ENCODE results near the gene IARS2.
"Not testable (repeated sequence)": the region's sequence is repeated elsewhere in the genome, so short reads cannot be mapped to it uniquely, and the experiment has no call there.

Gene IARS2

DNA sequence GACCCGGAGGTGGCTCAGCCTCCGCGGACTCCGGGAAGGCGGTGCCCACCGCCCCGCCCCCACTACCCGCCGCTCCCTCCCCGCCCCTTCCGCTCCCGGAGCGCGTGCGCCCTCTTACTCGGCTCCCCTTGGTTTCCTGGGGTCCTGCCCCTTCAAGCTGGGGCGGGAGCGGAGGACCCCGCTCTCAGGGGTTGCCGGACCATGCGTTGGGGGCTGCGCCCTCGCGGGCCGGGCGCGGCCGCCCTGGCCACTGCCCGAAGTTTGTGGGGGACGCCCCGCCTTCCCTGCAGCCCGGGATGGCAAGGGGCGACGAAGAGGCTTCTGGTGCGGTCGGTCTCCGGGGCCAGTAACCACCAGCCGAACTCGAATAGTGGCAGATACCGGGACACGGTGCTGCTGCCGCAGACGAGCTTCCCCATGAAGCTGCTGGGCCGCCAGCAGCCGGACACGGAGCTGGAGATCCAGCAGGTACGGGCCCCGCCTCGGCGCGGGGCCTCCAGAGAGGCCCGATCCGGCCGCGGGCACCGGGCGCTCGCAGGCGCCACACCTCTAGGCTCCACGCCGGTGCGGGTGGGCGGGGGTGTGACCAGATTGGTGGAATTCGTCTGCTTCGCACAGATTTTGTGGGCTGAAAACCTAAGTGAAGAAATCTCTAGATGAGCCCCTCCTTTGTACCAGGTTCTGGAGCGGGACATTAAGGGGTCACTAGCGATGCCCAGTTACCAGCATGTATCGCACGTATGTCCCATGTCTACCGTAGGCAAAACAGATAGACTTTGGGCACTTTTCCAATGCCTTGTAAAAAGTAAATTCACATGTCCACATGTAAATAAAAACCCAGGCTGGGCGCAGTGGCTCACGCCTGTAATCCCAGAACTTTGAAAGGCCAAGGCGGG lies at the start of gene IARS2:
Gene IARS2 (plus strand): TSS at position 117 of the 896 bp plus-strand sequence. CDS start 85 bp downstream, at position 202.
- DNase-seq = peak; percentile 73

DNA sequence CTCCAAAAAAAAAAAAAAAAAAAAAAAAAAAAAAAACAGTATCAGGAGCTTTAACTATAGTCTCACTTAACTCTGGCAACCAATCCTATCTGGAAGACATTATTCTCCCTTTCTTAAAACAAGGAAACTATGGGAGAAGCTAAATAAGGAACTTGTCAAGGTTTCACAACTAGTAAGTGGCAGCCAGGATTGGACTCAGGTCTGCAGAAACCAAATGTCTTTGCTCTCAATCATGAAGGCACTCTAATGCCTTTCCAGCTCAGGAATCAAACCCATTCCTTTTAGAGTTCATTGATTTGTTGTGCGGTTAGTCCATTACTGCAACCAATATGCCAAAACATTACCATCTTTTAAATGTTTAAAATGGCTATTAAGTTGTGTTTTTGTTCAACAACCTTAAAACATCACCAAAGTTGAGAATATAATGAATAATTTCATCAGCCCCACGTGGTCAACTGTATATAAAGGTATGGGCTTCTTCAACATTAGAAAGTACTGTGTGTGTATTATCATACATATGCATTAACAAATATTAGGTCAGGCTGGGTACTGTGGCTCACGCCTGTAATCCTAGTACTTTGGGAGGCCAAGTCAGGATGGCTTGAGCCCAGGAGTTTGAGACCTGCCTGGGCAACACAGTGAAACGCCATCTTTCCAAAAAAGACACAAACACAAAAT lies 49.1 kb upstream of the IARS2 start:
- DNase-seq = no peak

DNA sequence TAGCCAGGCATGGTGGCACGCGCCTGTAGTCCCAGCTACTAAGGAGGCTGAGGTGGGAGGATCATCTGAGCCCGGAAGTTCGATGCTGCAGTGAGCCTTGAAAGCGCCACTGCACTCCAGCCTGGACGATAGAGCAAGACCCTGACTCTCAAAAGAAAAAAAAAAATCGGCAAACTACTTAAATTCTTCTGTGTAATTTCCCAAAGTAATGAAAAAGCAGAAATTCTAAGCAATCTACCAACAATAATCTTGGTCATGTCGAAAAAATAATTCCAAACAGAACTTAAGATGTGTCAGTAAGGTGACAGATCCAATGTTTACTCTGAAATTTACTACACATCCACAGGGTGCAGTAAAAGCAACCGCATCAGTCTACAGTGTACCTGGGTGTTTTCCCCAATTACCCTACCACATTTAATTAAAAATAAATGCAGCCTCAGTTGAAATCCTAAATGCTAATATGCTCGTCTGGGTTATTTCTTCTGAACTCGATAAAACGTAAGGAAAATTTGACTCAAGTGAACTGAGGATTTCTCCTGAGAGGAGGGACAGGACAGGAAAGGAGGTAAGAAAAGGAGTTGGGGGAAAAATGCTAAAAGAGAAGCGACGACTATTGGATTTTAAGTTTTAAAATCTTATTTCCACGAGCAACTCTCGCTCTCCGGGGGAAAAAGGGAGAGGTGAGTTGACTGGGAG lies 48.4 kb upstream of the IARS2 start:
- DNase-seq = no peak

DNA sequence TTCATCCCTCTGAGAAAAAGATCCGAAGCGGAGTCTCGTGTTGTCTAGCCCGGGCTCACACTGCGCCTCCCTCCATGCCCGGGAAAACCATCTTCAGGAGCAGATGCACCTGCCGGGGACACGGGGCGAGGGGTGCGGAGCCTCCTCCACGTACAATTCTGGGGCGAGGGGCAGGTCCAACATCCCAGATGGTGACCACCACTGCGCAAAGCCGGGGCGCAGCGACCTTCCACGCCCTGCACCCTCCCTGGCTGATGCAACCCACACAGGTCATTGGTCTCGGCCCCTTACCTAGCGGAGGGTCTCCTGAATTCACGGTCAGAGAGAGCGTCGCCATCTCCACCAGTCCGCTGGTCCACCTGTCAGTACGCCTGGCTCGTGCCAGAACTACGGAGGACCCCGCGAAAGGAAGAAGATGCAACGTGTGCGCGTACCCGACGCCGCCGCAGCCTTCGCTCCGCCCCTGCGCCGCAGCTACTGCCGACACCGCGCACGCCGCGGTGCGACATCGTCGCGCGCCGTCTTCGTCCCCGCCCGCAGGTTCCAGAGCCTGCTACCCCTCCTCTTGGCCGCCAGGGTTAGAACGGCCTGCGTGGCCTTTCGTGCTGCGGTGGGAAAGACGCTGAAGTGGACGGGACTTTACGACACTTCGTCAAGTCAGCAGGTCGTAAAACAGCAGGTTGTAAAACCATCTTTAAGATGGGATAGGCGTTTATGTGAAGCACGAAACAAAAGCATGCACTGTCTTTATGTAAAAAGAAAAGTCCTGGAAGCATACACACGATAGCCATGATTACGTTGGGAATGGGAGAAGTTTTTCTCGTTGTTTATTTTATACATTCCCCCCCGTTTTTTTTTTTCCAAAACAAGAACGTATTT lies 47.6 kb upstream of the IARS2 start, which contains the start of gene EPRS1:
Gene EPRS1 (minus strand): TSS at position 454 of the 879 bp plus-strand sequence. CDS start 117 bp downstream, at position 337.
- peak; percentile 85 for DNase-seq

DNA sequence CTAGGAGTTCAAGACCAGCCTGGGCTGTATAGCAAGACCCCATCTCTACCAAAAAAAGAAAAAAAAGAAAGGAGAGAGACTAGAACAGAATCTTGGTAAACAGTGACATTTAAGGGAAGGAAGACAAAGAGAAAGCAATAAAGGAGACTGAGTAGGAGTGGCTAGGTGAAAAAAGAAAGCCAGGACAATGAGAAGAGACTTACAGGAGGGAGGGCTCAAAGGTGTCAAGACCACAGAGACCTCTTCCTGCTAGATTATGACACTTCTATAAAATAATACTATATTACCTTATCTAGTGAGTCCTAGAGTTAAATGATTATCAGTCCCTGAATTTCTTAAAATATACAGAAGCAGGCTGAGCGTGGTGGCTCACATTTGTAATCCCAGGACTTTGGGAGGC lies 37.6 kb upstream of the IARS2 start:
- no peak for DNase-seq

DNA sequence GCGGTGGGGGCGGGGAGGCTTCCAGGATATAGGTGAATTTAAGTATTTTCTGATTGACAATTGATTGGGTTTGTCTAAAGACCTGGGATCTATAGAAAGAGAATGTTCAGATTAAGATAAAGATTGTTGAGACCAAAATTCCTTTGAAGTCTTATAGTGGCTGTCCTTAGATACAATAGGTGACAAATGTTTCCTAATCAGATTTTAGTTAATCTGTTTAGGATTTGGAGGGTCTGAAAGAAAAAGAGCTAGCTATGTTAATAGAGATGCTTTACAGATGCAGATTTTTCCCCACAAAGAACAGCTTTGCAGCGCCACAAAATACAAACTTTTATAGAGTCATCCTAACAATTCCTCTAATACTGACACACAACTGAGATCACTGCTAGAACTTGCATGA lies 33.1 kb upstream of the IARS2 start:
- DNase-seq = no peak

DNA sequence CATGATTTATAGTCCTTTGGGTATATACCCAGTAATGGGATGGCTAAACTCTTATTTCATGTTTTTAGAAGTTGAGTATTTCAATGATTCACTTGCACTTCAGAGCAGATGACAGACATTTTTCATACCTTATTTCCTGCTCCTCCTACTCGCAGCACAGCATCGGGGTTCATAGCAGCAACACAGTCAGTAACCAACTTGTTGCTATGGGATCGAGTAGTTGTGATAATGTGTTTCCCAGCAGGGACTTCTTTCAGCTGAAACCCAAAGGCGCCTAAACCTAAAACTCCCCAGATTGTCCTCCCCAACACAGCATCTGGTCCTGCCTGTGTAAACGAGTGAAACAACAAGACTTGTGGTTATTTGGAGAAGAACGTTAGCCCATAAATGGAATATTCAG lies 31.3 kb upstream of the IARS2 start:
- DNase-seq = no peak

DNA sequence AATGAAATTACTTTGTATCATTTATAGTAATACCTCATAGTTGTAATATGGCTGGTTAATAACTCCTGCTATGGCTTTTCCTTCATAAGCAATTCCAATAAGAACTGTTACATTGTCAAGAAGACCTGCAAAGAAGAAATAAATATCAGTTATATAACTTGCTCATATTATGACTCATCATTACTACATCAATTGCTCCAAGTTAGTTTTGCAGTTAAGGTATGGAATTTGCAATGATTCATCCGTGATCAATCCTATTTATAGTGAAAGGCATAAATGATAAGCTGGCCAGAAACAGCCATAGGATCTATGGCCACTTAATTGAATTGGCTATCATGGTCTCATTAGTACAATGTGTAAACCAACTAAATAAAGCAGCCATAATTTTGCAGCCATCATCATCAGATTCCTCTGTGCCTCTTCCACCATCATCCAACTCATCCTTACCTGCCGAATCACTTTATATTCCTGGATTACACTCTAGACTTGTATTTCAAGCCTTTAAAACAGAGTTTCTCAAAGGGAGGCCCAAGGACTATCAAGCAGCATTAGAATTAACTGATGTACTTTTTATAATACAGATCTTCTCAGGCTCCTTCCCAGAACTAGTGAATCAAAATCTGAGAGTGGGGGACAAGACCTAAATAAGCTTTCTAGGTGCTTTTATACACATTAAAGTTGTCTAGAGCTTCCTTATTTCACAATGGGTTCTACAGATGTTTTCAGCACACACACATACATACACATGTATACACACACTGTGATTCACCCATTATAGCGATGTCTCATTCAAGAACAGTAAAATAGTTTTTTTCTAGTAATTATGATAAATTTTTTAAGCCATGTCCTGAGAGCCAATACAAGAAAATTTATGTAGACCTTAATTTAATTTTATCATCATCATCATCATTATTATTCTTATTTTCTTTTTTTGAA lies 26.4 kb upstream of the IARS2 start:
- DNase-seq = no peak

DNA sequence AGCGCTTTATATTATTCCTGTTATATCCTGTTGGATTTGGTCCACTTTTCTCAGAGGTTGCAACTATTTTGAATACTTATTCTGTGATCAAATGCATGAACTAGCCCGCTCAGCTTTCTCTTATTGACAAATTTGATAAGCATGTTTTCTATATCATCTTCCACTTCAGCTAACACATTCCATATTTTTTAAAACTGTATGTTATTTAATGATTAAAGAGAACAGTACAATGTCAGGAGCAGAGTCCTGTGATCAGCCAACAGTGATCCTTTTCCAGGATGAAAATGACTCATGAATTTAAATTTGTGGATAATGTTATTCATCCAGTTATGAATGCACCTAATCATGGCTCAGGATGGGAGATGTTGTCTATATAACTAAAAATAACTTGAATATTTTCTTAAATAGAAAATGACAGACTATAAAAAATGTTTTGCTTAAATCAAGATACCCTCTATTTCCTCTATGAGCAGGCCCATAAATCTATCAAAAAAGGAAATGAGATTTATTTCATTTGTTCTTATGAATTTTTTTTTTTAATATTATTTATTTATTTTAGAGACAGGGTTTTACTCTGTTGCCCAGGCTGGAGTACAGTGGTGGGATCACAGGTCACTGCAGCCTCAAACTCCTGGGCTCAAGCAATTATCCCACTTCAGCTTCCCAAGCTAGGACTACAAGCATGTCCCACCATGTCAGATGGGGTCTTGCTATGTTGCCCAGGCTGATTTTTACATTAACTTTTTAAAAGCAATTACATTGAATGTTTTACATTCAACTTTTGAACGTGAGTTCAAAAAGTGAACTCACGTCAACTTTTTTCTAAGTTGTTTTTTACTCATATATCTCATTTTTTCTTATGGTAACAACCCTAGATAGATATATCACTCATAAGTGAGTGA lies 16.8 kb upstream of the IARS2 start:
- no peak for DNase-seq

DNA sequence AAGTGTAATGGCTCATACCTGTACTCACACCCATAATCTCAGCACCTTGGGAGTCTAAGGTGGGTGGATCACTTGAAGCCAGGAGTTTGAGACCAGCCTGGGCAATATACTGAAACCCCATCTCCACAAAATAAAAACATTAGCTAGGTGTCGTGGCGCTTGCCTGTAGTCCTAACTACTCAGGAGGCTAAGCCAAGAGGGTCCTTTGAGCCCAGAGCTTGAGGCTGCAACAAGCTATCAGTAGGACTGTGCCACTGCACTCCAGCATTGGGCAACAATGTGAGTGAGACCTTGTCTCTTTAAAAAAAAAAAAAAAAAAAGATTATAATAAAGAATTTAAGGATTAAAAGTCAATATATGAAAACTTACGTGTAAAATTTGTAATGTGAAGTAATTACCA lies 16.0 kb upstream of the IARS2 start:
- DNase-seq = no peak

DNA sequence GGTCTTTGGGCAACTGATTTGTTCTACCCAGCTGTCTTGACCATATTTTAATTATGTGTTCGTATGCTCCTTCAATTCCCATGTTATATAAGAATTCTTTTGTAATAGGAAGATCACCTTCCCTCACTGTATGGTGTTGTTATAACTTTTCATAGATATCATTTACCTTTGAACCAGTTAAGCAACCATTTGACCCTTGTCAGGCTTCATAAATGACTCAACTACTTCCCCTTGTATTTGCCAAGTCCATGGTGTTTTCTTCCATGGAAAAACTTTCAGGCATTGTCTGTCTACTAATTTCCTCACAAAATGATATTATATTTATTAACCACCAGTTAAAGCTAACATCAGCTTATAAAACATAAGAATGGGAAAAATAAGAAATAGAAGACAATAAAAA lies 9.5 kb upstream of the IARS2 start:
- no peak for DNase-seq

DNA sequence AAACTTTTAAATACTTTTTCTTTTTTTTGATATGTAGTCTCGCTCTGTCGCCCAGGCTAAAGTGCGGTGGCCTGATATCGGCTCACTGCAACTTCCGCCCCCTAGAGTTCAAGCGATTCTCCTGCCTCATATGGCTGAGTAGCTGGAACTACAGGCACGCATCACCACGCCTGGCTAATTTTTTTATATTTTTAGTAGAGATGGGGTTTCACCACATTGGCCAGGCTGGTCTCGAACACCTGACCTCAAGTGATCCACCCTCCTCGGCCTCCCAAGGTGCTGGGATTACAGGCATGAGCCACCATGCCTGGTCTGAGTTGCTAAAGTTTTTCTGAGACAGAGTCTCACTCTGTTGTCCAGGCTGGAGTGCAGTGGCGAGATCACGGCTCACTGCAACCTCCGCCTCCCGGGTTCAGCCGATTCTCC lies 7.7 kb upstream of the IARS2 start:
- not testable (repeated sequence) for DNase-seq

DNA sequence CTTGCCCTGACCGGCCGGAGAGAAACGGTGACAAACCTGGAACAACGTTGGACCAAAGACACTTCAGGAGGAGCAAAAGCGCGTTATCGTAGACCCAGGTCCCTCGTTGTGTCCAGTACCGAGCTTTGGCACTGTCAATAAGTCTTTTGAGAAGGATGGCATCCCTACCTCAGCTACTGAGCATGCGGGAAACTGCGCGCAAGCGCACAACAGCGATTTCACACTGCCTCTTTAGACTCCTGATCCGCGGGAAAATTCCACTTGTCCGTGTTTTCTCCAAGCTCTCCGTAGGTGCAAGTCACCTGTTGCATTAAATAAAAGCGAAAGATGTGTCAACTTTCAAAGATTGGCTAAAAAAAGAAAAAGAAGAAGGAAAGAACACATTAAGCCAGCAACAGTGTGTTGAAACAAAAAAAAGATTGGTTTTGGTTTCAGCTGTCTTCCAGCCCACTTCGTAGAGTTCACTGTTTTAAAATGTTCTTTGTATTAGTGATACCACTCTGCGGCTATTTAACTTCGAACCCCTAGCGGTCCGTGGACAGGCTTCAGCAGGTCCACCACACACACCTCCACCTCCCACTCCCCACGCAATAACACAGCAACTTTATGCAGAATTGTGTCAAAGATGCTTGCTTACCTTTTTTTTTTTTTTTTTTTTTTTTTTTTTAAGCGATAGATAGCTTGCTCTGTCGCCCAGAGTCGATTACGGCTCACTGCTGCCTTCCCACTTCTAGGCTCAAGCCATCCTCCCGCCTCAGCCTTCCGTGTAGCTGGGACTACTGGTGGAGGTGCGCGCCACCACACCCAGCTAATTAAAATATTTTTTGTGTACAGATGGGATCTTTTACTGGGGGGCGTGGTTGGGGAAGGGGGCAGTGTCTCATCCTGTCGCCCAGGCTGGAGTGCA lies 4.0 kb upstream of the IARS2 start, which contains the start of gene BPNT1:
Gene BPNT1 (minus strand): TSS at position 139 of the 907 bp plus-strand sequence. CDS start 9,942 bp downstream, outside the sequence.
- peak; percentile 53 for DNase-seq

DNA sequence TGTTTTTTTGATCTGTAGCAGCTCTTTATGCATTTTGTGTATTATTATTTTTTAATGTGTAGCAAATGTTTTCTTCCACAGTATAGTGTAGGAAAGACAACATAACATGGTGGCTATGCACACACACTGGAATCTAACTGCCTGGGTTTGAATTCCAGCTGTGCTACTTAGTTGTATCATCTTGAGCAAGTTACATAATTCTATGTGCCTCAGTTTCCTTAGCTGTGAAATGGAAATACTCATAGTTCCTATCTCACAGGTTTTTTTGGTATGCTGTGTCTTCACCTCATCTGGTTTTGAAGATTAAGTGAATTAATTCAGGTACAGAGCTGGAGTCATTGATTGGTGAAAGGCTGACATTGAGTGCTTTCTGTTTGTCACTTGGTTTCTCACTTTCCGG lies 1.2 kb upstream of the IARS2 start:
- DNase-seq = no peak

DNA sequence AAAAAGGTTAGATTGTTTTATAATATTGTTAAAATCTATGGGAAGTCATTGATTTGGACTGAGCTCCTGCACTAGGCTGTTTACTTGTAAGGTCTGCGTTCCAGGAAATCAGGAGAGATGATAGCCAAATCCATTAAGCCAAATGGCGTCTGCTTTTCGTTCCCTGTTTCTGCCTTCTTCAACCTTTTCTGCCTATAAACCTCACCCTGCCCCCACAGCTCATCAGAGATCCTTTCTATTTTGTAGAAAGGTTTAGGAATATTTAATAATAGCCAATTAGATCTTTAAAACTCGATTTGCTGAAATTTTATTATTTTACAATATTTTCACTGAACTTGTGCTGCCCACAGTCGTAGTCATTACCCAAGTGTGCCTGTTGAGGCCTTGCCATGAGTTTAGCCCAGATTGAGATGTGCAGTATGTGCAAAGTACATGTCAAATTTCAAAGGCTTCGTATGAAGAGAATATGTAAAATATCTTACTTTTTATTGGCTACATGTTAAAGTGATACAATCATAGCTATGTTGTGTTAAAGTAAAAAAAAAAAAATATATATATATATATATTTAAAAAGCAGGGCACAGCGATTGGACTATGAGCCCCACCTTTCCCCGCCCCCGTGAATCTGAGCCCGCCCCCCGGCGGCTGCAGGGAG lies 444 bp upstream of the IARS2 start:
- DNase-seq = no peak

DNA sequence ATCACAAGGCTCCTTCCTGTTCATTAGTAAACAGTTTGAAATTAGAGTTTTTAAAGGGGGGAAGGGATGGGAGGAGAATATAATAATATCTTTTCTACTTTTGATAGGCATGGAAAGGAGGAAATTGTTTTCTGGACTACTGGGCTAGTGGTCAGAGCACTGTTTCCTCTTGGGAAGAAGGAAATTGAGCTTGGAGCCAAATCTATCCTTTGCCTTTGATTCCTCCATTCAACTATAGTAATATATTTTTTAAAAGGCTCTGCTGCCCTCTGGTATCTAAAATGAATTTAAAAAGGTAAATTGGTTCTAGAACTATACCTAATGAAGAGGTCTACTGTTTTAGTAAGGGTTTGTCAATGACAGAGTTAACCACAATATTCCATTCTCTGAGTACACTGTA lies 5.9 kb downstream of the IARS2 start:
- DNase-seq = no peak

DNA sequence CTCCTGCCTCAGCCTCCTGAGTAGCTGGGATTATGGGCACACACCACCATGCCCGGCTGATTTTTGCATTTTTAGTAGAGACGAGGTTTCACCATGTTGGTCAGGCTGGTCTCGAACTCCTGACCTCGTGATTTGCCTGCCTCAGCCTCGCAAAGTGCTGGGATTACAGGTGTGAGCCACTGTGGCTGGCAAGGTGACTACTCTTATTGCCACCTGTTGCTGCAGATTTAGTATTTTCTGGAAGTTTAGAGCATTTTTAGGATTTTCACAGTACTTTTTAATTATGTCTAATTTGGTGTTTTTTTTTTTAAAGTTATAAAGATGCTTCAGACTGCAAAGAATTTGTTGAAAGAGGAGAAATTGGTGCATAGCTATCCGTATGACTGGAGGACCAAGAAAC lies 16.5 kb downstream of the IARS2 start:
- DNase-seq = not testable (repeated sequence)

DNA sequence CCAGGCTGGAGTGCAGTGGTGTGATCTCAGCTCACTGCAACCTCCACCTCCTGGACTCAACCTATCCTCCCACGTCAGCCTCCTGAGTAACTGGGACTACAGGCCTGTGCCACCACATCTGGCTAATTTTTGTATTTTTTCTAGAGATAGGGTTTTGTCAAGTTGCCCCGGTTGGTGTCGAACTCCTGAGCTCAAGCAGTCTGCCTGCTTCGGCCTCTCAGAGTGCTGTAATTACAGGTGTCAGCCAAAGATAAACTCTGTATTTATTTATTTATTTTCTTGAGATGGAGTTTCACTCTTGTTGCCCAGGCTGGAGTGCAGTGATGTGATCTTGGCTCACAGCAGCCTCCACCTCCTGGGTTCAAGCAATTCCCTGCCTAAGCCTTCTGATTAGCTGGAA lies 18.7 kb downstream of the IARS2 start:
- not testable (repeated sequence) for DNase-seq
